Measurements from ENCODE around the gene RBP3. TPM values are rescaled to one million over a fixed set of nuclear protein-coding genes. Genes with fewer than 3 reads are reported as not detected.

The RBP3 gene
- total RNA-seq, 2 experiments from 2014 or later, result not detected

DNA sequence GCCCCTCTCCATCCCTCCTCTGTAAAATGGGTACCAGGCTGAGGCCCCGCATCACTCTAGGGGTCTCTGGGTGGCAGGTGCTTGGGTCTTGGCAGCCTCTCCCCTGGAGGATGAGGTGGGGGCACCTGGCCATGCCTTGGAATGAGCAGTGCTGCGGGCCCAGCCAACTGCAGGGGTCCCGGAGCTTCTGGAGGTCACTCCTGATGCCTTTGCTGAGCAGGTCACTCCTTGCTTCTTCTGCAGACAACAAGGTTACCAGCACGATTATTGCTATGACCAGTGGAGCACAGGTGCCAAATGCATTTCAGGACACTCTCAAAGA, 58.3 kb downstream of the RBP3 start:
- TF ChIP-seq, protein P1, sequence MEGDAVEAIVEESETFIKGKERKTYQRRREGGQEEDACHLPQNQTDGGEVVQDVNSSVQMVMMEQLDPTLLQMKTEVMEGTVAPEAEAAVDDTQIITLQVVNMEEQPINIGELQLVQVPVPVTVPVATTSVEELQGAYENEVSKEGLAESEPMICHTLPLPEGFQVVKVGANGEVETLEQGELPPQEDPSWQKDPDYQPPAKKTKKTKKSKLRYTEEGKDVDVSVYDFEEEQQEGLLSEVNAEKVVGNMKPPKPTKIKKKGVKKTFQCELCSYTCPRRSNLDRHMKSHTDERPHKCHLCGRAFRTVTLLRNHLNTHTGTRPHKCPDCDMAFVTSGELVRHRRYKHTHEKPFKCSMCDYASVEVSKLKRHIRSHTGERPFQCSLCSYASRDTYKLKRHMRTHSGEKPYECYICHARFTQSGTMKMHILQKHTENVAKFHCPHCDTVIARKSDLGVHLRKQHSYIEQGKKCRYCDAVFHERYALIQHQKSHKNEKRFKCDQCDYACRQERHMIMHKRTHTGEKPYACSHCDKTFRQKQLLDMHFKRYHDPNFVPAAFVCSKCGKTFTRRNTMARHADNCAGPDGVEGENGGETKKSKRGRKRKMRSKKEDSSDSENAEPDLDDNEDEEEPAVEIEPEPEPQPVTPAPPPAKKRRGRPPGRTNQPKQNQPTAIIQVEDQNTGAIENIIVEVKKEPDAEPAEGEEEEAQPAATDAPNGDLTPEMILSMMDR (IDR thresholded peaks at IDR 0.05), result no peak
- intact Hi-C loops (cut with micrococcal nuclease), result no loop called here
- Mint-ChIP-seq H3K27ac (no peak overlapping the region), H3K27me3 (no peaks in the 10 kb centered on the region), H3K4me3 (no peak overlapping the region), H3K4me1 (ENCODE audit: low read depth) (no peaks in the 10 kb centered on the region), H3K36me3 (ENCODE audit: low read depth) (no peaks in the 10 kb centered on the region), H3K9me3 (no peaks in the 10 kb centered on the region)
- ATAC-seq (no peak), DNase-seq (no peak)
- ChIA-PET CTCF (no interaction called here), POLR2A (no interaction called here)

DNA sequence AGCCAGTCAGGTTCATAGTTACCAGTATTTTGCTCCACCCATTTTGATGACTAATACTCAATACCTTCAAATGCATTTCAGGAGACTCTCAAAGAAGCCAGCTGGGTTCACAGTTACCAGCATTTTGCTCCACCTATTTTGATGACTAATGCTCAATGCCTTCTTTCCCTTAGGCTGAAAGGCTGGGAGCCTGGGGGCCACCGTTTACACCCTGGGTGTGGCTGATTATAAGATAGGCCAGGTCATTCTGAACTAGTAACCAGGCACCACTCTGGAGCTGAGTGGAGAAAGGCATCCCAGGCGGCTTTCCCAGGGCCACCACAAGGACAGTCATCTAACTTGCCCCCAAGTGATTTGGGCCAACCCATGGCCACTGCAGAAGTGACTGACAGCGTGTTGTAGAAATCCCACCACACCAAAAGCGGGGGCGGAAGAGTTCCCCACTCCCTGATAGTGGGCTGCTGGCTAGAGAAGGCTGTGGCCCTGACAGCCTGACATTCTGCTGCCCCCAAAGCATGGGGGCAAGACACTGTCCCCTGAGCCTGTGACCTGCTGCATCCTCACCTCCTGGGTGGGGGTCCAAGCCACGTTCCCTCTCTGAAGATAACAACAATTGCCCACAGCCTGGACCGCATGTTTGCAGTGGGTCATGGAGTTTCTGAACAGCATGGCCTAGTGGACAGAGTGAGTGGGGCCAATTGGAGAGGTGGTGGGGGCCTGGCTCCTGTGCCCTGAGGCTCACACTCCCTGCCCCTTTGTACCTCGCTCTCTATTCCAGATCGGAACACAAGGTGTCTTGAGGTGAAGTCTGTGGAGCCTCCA, 58.9 kb downstream of the RBP3 start:
- DNase-seq, result no peak
- Mint-ChIP-seq H3K9me3 (no peaks in the 10 kb centered on the region), H3K4me1 (ENCODE audit: low read depth) (no peaks in the 10 kb centered on the region), H3K27ac (no peak overlapping the region), H3K27me3 (no peaks in the 10 kb centered on the region), H3K4me3 (no peak overlapping the region), H3K36me3 (ENCODE audit: low read depth) (no peaks in the 10 kb centered on the region)
- intact Hi-C loops (cut with micrococcal nuclease), result no loop called here
- ChIA-PET POLR2A (no interaction called here), CTCF (no interaction called here)
- ATAC-seq, result peak; percentile 45
- TF ChIP-seq, protein P1 (IDR thresholded peaks at IDR 0.05), result no peak

Other genes starting within 250 kb of the RBP3 start
- 1 to 10 TPM; 1.4 to 1.5 TPM for gene GDF10, start 48.2 kb upstream of the RBP3 start, total RNA-seq
- not detected for gene GDF2, start 25.9 kb upstream of the RBP3 start, total RNA-seq
- gene ZNF488, start 35.9 kb downstream of the RBP3 start, total RNA-seq, result under 1 TPM; 0.36 to 0.58 TPM
- not detected for gene ANXA8, start 135.8 kb downstream of the RBP3 start, total RNA-seq
- gene FAM25G, start 143.3 kb downstream of the RBP3 start, total RNA-seq, result not detected
- 1 to 10 TPM; 3.4 to 3.6 TPM for gene AGAP9, start 175.3 kb downstream of the RBP3 start, total RNA-seq

Data from activated CD8-positive, alpha-beta T cell treated with anti-CD3 and anti-CD28 coated beads for 36 hours (primary cell).